Neural cell (in vitro differentiated cells): ENCODE measurements around the gene WBP1. TPM values are rescaled to one million over a fixed set of nuclear protein-coding genes. Genes with fewer than 3 reads are reported as not detected.

Experiments
- H2AFZ ChIP-seq: fragments of 200-600, 300-800 bp; sonication (generic), shearing (Covaris generic); 2 replicates; pipeline ENCODE4 v1.6.0; 2014; ENCODE audit warnings: low read depth, mild to moderate bottlenecking, antibody characterized with exemption, low read length, moderate library complexity
- H3F3A ChIP-seq: fragments of 200-600 bp; shearing (Covaris generic); 2 replicates; pipeline ENCODE4 v1.6.1; 2016; ENCODE audit warnings: mild to moderate bottlenecking, moderate library complexity, mixed read lengths, antibody characterized with exemption, low read length; ENCODE audit not compliant: insufficient read depth, poor library complexity, severe bottlenecking
- H3K27ac ChIP-seq: fragments of 200-600, 300-800 bp; sonication (generic), shearing (Covaris generic); 2 replicates; pipeline ENCODE4 v1.5.1; 2014; ENCODE audit warnings: mild to moderate bottlenecking, low read length, moderate library complexity
- H3K27me3 ChIP-seq: fragments of 300-800, 200-600 bp; sonication (generic), shearing (Covaris generic); 2 replicates; pipeline ENCODE4 v1.6.0; 2014; ENCODE audit warnings: mild to moderate bottlenecking, low read depth, low read length, moderate library complexity; ENCODE audit not compliant: insufficient read depth
- H3K36me3 ChIP-seq: fragments of 300-800, 200-600 bp; sonication (generic), shearing (Covaris generic); 2 replicates; pipeline ENCODE4 v1.5.1; 2014; ENCODE audit warnings: mild to moderate bottlenecking, antibody characterized with exemption, low read length, moderate library complexity; ENCODE audit not compliant: insufficient read depth
- H3K4me2 ChIP-seq: fragments of 300-800, 200-600 bp; sonication (generic), shearing (Covaris generic); 2 replicates; pipeline ENCODE4 v1.6.0; 2014; ENCODE audit warnings: mild to moderate bottlenecking, low read length
- H3K4me3 ChIP-seq: fragments of 300-800, 200-600 bp; sonication (generic), shearing (Covaris generic); 2 replicates; pipeline ENCODE4 v1.5.1; 2014; ENCODE audit warnings: mild to moderate bottlenecking, low read length, moderate library complexity
- H3K79me2 ChIP-seq: fragments of 200-600 bp; shearing (Covaris generic); replicated peaks from 2 replicates; pipeline ENCODE4 v1.6.0; 2014; ENCODE audit warnings: mild to moderate bottlenecking, low read length, moderate library complexity; ENCODE audit not compliant: insufficient read depth
- H3K9ac ChIP-seq: fragments of 300-800, 200-600 bp; sonication (generic), shearing (Covaris generic); 2 replicates; pipeline ENCODE4 v1.6.1; 2016; ENCODE audit warnings: mild to moderate bottlenecking, low read length, mixed read lengths
- H3K9me2 ChIP-seq: fragments of 200-600 bp; shearing (Covaris generic); 2 replicates; pipeline ENCODE4 v1.6.1; 2016; ENCODE audit warnings: mild to moderate bottlenecking, low read length, mixed read lengths; ENCODE audit not compliant: insufficient read depth
- H3K9me3 ChIP-seq: fragments of 200-600, 300-800 bp; sonication (generic), shearing (Covaris generic); 2 replicates; pipeline ENCODE4 v1.6.1; 2016; ENCODE audit warnings: mild to moderate bottlenecking, mixed run types, low read length, moderate library complexity, mixed read lengths
- H4K20me1 ChIP-seq: fragments of 200-600 bp; shearing (Covaris generic); 2 replicates; pipeline ENCODE4 v1.6.1; 2016; ENCODE audit warnings: mild to moderate bottlenecking, mixed run types; ENCODE audit not compliant: insufficient read depth
- EP300 ChIP-seq: fragments of 450-650 bp; conservative IDR thresholded peaks from 2 replicates; pipeline ENCODE4 v1.6.1; 2014; ENCODE audit warnings: antibody characterized with exemption, mild to moderate bottlenecking, moderate library complexity; ENCODE audit not compliant: poor library complexity, severe bottlenecking
- EZH2 ChIP-seq: fragments of 200-600, 300-800 bp; shearing (Covaris generic), sonication (generic); IDR thresholded peaks from 2 replicates; pipeline ENCODE4 v1.6.1; 2014; ENCODE audit warnings: antibody characterized with exemption, low read length, borderline replicate concordance, mild to moderate bottlenecking; ENCODE audit not compliant: insufficient read depth, poor library complexity, severe bottlenecking
- MXI1 ChIP-seq: fragments of 450-650 bp; conservative IDR thresholded peaks from 2 replicates; pipeline ENCODE4 v1.6.1; 2014; ENCODE audit warnings: antibody characterized with exemption, mild to moderate bottlenecking; ENCODE audit not compliant: poor library complexity, severe bottlenecking
- POLR2AphosphoS5 ChIP-seq: IDR thresholded peaks from 2 replicates; pipeline ENCODE4 v1.6.1; 2012
- RAD21 ChIP-seq: fragments of 450-650 bp; conservative IDR thresholded peaks from 2 replicates; pipeline ENCODE4 v1.6.1; 2014; ENCODE audit warnings: antibody characterized with exemption, mild to moderate bottlenecking, moderate library complexity
- REST ChIP-seq: IDR thresholded peaks from 2 replicates; pipeline ENCODE4 v1.6.1; 2012; ENCODE audit warnings: borderline replicate concordance
- SMC3 ChIP-seq: fragments of 450-650 bp; conservative IDR thresholded peaks from 2 replicates; pipeline ENCODE4 v1.6.1; 2014; ENCODE audit warnings: antibody characterized with exemption, mild to moderate bottlenecking, moderate library complexity; ENCODE audit not compliant: poor library complexity
- TAF1 ChIP-seq: IDR thresholded peaks from 2 replicates; pipeline ENCODE4 v1.6.1; 2012; ENCODE audit warnings: low read depth
- polyA plus RNA-seq: library from polyadenylated mRNA; depleted of rRNA; stranded (reverse); fragments of >200 nt; gene quantifications from 2 replicates; pipeline ENCODE4 v1.2.3, GENCODE V29; 2014
- TF ChIP-seq, protein P1 (sequence below): fragments of 450-650 bp; IDR thresholded peaks from 2 replicates; pipeline ENCODE4 v1.5.1; 2014; ENCODE audit warnings: antibody characterized with exemption, mild to moderate bottlenecking, moderate library complexity; ENCODE audit not compliant: poor library complexity, severe bottlenecking

Gene WBP1
- polyA plus RNA-seq, 1 donor from 2014 or later = 220 TPM

- Histone ChIP-seq H3K27me3 (peaks cover 92% of the 10 kb centered on the region), H3K4me2 (no peak overlapping the region), H3K9ac (no peak overlapping the region), H3K27ac (no peak overlapping the region), H4K20me1 (no peaks in the 10 kb centered on the region), H3F3A (no peaks in the 10 kb centered on the region), H2AFZ (no peak overlapping the region), H3K79me2 (no peaks in the 10 kb centered on the region), H3K36me3 (no peaks in the 10 kb centered on the region), H3K9me2 (no peaks in the 10 kb centered on the region), H3K9me3 (no peaks in the 10 kb centered on the region), H3K4me3 (peak overlapping the region; percentile 55)
- TF ChIP-seq REST = no peak
- peak; percentile 71 for TF ChIP-seq EZH2
These were observed 41.8 kb downstream of the WBP1 start for GRCh38 chr2:74499940-74500577.

DNA sequence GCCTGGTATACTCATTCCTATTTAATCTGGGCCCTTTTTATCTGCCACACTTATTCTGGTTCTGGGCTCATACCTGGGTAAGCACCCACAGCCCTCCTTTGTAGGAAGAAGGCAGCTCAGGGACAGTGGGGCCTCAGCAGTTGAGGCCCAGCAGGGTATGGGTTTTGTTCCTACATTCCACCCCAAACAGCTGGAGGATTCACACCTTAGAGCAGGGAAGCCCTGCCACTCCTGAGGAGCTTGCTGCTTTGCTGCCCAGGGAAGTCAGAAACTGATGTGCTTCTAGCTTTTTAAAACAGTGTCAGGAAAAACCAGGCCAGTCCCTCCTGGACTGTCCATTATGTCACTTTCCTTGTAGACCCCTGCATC is 42.3 kb downstream of the WBP1 start:
- no peaks in the 10 kb centered on the region for H3K9me3 ChIP-seq
- peaks cover 97% of the 10 kb centered on the region for H3K27me3 ChIP-seq
- H3K9me2 ChIP-seq = no peaks in the 10 kb centered on the region
- H3K79me2 ChIP-seq = no peaks in the 10 kb centered on the region
- H3K9ac ChIP-seq = no peak overlapping the region
- H3K27ac ChIP-seq = no peak overlapping the region
- H4K20me1 ChIP-seq = no peaks in the 10 kb centered on the region
- H3F3A ChIP-seq = no peaks in the 10 kb centered on the region
- peaks cover 4% of the 10 kb centered on the region for H3K36me3 ChIP-seq
- no peak overlapping the region for H3K4me2 ChIP-seq
- no peak overlapping the region for H2AFZ ChIP-seq
- no peak overlapping the region for H3K4me3 ChIP-seq
- TF ChIP-seq RAD21 = no peak
- TF ChIP-seq EZH2 = no peak
- no peak for TF ChIP-seq EP300
- no peak for TF ChIP-seq POLR2AphosphoS5
- TF ChIP-seq REST = no peak
- TF ChIP-seq SMC3 = no peak
- TF ChIP-seq, protein P1, sequence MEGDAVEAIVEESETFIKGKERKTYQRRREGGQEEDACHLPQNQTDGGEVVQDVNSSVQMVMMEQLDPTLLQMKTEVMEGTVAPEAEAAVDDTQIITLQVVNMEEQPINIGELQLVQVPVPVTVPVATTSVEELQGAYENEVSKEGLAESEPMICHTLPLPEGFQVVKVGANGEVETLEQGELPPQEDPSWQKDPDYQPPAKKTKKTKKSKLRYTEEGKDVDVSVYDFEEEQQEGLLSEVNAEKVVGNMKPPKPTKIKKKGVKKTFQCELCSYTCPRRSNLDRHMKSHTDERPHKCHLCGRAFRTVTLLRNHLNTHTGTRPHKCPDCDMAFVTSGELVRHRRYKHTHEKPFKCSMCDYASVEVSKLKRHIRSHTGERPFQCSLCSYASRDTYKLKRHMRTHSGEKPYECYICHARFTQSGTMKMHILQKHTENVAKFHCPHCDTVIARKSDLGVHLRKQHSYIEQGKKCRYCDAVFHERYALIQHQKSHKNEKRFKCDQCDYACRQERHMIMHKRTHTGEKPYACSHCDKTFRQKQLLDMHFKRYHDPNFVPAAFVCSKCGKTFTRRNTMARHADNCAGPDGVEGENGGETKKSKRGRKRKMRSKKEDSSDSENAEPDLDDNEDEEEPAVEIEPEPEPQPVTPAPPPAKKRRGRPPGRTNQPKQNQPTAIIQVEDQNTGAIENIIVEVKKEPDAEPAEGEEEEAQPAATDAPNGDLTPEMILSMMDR = no peak
- TF ChIP-seq TAF1 = no peak
- no peak for TF ChIP-seq MXI1
